ENCODE measurements around the gene SBK3.

DNA sequence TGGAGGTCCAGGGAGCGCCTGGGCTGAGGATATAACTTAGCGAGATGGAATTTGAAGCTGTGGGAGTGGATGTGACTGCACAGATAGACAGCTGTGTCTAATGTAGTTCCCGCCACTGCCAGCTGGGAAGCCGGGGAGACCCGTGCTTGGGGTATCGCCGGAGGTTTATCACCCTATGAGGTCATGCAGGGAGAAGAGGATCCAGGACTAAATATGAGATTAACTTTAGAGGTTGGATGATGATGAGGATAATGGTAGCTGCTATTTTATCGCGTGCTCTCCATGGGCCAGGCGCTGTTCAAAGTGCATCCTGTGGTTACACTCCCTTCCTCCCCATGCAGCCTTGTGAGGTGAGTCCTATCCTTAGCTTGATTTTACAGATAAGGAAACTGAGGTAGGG lies 37.2 kb downstream of the SBK3 start:
- TF ChIP-seq, protein P1, sequence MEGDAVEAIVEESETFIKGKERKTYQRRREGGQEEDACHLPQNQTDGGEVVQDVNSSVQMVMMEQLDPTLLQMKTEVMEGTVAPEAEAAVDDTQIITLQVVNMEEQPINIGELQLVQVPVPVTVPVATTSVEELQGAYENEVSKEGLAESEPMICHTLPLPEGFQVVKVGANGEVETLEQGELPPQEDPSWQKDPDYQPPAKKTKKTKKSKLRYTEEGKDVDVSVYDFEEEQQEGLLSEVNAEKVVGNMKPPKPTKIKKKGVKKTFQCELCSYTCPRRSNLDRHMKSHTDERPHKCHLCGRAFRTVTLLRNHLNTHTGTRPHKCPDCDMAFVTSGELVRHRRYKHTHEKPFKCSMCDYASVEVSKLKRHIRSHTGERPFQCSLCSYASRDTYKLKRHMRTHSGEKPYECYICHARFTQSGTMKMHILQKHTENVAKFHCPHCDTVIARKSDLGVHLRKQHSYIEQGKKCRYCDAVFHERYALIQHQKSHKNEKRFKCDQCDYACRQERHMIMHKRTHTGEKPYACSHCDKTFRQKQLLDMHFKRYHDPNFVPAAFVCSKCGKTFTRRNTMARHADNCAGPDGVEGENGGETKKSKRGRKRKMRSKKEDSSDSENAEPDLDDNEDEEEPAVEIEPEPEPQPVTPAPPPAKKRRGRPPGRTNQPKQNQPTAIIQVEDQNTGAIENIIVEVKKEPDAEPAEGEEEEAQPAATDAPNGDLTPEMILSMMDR (IDR thresholded peaks at IDR 0.05), result no peak
- no peak for TF ChIP-seq POLR2A (IDR thresholded peaks at IDR 0.05)
- no peak for TF ChIP-seq POLR2AphosphoS5 (IDR thresholded peaks at IDR 0.05; ENCODE audit: insufficient read depth in 1 of 2, low read depth in 1 of 2)
